HCT116 (cell line): ENCODE results near the gene PACSIN2. TPM values are rescaled to one million over a fixed set of nuclear protein-coding genes. Genes with fewer than 3 reads are reported as not detected.

Source experiments
- ATAC-seq: fragments of 200-7000 bp; cut with Tn5 transposase; 2 replicates; pipeline ENCODE4 v1.9.1; 2020; ENCODE audit warnings: mild to moderate bottlenecking, moderate library complexity
- BruUV-seq: library from RNA; stranded (reverse); fragments of 400-500 nt; replicated peaks from 2 replicates; lab custom pipeline; 2021; lab: Mats Ljungman, UMichigan
- CTCF ChIA-PET: fragments of 300-600 bp; sonication (Branson Sonifier 250); formaldehyde crosslinking; loops from one replicate; lab custom pipeline; 2021; ENCODE audit warnings: antibody characterized with exemption; lab: Charles Lee
- POLR2A ChIA-PET: fragments of 300-600, 350-600 bp; sonication (Branson Sonifier 250); formaldehyde crosslinking; loops from one replicate; lab custom pipeline; 2021; ENCODE audit warnings: antibody characterized with exemption; lab: Charles Lee
- RAD21 ChIA-PET, 2 experiments: fragments of 300-600 bp; sonication (Branson Sonifier 250); formaldehyde crosslinking; loops; one replicate each; lab custom pipeline; 2023; ENCODE audit warnings: low total read pairs in 2 of 2; ENCODE audit not compliant: uncharacterized antibody in 2 of 2, unreplicated experiment in 2 of 2, low non-redundant PET in 1 of 2; lab: Charles Lee
- DNase-seq: peaks from one replicate; pipeline ENCODE4 v3.0.0-alpha.2; 2010; ENCODE audit warnings: low read depth, low spot score
- H2AFZ ChIP-seq: fragments of 200-600 bp; shearing (Covaris generic), sonication (generic); 2 replicates; pipeline ENCODE4 v1.6.1; 2017; ENCODE audit warnings: low read depth, mixed run types, mixed read lengths, antibody characterized with exemption, low read length; ENCODE audit not compliant: poor library complexity, severe bottlenecking
- H3K27ac ChIP-seq: 2 replicates; pipeline ENCODE4 v1.5.1; 2012; ENCODE audit warnings: low read depth, low read length
- H3K27me3 ChIP-seq: fragments of 200-600 bp; sonication (generic); 2 replicates; pipeline ENCODE4 v1.6.1; 2016; ENCODE audit warnings: mixed run types, low read length, mixed read lengths; ENCODE audit not compliant: insufficient read depth
- H3K36me3 ChIP-seq, 2 experiments: fragments of 200-500 bp in 1 of 2; fragments of 200-600 bp in 1 of 2; sonication (Bioruptor generic) in 1 of 2; sonication (generic) in 1 of 2; 2 replicates each; pipeline versions ENCODE4 v1.5.1 to v1.6.1; 2014 to 2016; ENCODE audit warnings: low read length in 2 of 2, inconsistent platforms in 1 of 2, mixed read lengths in 1 of 2, mixed run types in 1 of 2; ENCODE audit not compliant: insufficient read depth in 2 of 2, control insufficient read depth in 1 of 2
- H3K4me1 ChIP-seq, 2 experiments: fragments of 200-600 bp in 1 of 2; sonication (generic) in 1 of 2; 2 replicates each; pipeline versions ENCODE4 v1.5.1 to v1.6.1; 2012 to 2017; ENCODE audit warnings: low read length in 2 of 2, inconsistent platforms in 1 of 2, mild to moderate bottlenecking in 1 of 2, mixed read lengths in 1 of 2, mixed run types in 1 of 2, moderate library complexity in 1 of 2; ENCODE audit not compliant: insufficient read depth in 2 of 2, control insufficient read depth in 1 of 2
- H3K4me2 ChIP-seq: fragments of 200-600 bp; sonication (generic); 2 replicates; pipeline ENCODE4 v1.6.1; 2017; ENCODE audit warnings: mixed run types, low read length, mixed read lengths
- H3K4me3 ChIP-seq, 2 experiments: fragments of 200-600 bp in 1 of 2; sonication (generic) in 1 of 2; replicated peaks in 1 of 2; 2 replicates each; pipeline ENCODE4 v1.5.1; 2011 to 2016; ENCODE audit warnings: low read length in 2 of 2, control low read depth in 1 of 2, low read depth in 1 of 2, mild to moderate bottlenecking in 1 of 2, mixed read lengths in 1 of 2, mixed run types in 1 of 2
- H3K79me2 ChIP-seq: fragments of 200-600 bp; sonication (generic); 2 replicates; pipeline ENCODE4 v1.6.1; 2017; ENCODE audit warnings: mild to moderate bottlenecking, mixed run types, low read length, moderate library complexity, mixed read lengths; ENCODE audit not compliant: insufficient read depth
- H3K9ac ChIP-seq: fragments of 200-600 bp; sonication (generic); 2 replicates; pipeline ENCODE4 v1.6.1; 2016; ENCODE audit warnings: low read length, mixed read lengths
- H3K9me2 ChIP-seq: fragments of 200-600 bp; sonication (generic), shearing (Covaris generic); 2 replicates; pipeline ENCODE4 v1.6.1; 2017; ENCODE audit warnings: mixed run types, mild to moderate bottlenecking, moderate library complexity; ENCODE audit not compliant: insufficient read depth
- H3K9me3 ChIP-seq, 2 experiments: fragments of 200-500 bp in 1 of 2; fragments of 200-600 bp in 1 of 2; sonication (Bioruptor generic) in 1 of 2; sonication (generic) in 1 of 2; 2 replicates each; pipeline ENCODE4 v1.6.1; 2014 to 2017; ENCODE audit warnings: low read length in 2 of 2, mixed read lengths in 2 of 2, inconsistent platforms in 1 of 2, low read depth in 1 of 2, mild to moderate bottlenecking in 1 of 2, mixed run types in 1 of 2, moderate library complexity in 1 of 2; ENCODE audit not compliant: control insufficient read depth in 1 of 2, insufficient read depth in 1 of 2
- H4K20me1 ChIP-seq: fragments of 200-600 bp; sonication (generic), shearing (Covaris generic); 2 replicates; pipeline ENCODE4 v1.6.1; 2017; ENCODE audit warnings: mixed run types, mild to moderate bottlenecking, moderate library complexity; ENCODE audit not compliant: insufficient read depth
- EGR1 ChIP-seq: IDR thresholded peaks from 2 replicates; pipeline ENCODE4 v1.6.1; 2012; ENCODE audit warnings: low read depth
- EZH2 ChIP-seq: fragments of 200-600 bp; sonication (generic); IDR thresholded peaks from 2 replicates; pipeline ENCODE4 v1.6.1; 2017; ENCODE audit warnings: antibody characterized with exemption, mixed run types
- RAD21 ChIP-seq: IDR thresholded peaks from 2 replicates; pipeline ENCODE4 v1.6.1; 2012; ENCODE audit warnings: low read depth, mild to moderate bottlenecking
- REST ChIP-seq: IDR thresholded peaks from 2 replicates; pipeline ENCODE4 v1.6.1; 2012; ENCODE audit warnings: low read depth
- SRF ChIP-seq: IDR thresholded peaks from 2 replicates; pipeline ENCODE4 v1.6.1; 2012; ENCODE audit warnings: low read depth
- YY1 ChIP-seq: IDR thresholded peaks from 2 replicates; pipeline ENCODE4 v1.6.1; 2011; ENCODE audit warnings: low read length, low read depth, moderate library complexity, mild to moderate bottlenecking; ENCODE audit not compliant: insufficient replicate concordance; ENCODE audit errors: extremely low read depth
- ZNF274 ChIP-seq: fragments of 200-500 bp; sonication (Bioruptor generic); IDR thresholded peaks from 2 replicates; pipeline ENCODE4 v1.6.1; 2014; ENCODE audit warnings: mild to moderate bottlenecking, low read depth, low read length, inconsistent platforms
- intact Hi-C: fragments of 100-400 bp; cut with micrococcal nuclease; formaldehyde crosslinking; loops from 2 replicates; pipeline ENCODE4 v1.10.0; 2022
- total RNA-seq: library from RNA; stranded (reverse); gene quantifications from one replicate; pipeline ENCODE4 v1.2.1, GENCODE V29; 2021; ENCODE audit not compliant: unreplicated experiment
- TF ChIP-seq, protein P1 (sequence below): IDR thresholded peaks from 2 replicates; pipeline ENCODE4 v1.6.1; 2012

The PACSIN2 gene
- total RNA-seq, 1 experiment from 2014 or later: 48.2 TPM

- no peak for TF ChIP-seq ZNF274
- no peak for TF ChIP-seq RAD21
- TF ChIP-seq, protein P1, sequence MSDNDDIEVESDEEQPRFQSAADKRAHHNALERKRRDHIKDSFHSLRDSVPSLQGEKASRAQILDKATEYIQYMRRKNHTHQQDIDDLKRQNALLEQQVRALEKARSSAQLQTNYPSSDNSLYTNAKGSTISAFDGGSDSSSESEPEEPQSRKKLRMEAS: no peak
- TF ChIP-seq, all 23 proteins: peak for 0
Measured at GRCh38 chr22:43038325-43038724, 23.4 kb upstream of the PACSIN2 start (continued).

DNA sequence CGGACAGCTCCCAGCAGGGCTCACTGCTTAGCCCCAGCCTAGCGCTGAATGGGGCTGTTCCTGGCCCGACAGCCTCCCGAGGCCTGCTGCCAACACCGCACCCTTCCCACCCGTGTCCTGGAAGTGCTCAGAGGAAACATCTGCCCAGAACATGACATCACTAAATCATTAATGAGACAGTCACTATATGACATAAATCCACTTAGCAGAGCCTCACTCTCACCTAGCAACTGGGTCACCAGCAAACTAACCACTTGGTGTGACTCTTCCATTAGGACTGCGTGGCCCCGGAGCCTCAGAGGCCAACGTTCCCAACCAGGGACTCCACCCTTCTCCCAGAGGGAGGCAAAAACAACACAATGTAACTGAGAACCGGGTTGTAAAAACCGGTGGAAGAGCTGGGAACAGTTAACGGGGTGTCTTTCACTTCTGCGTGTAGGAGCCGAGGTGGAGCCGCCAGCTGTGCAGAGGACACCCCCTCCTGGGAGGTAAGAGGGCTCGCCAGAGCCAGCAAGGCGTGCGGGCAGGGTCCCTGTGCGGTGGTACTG, 21.4 kb upstream of the PACSIN2 start:
- ChIA-PET CTCF (no interaction called here), POLR2A (no interaction called here)
- intact Hi-C loops: no loop called here

More for the DNA sequence above, 21.4 kb upstream of the PACSIN2 start:
- RAD21 ChIA-PET: no interaction called here
- Histone ChIP-seq H3K9ac (no peak overlapping the region), H3K27ac (no peak overlapping the region), H3K9me3 (no peaks in the 10 kb centered on the region), H3K4me2 (no peak overlapping the region), H2AFZ (no peak overlapping the region), H3K36me3 (no peaks in the 10 kb centered on the region), H3K9me2 (no peaks in the 10 kb centered on the region), H3K79me2 (no peaks in the 10 kb centered on the region), H3K27me3 (no peaks in the 10 kb centered on the region)
- DNase-seq (no peak), ATAC-seq (no peak)
- no peak for TF ChIP-seq REST
- no peak for TF ChIP-seq SRF
- TF ChIP-seq EZH2: no peak
- no peak for TF ChIP-seq YY1
- TF ChIP-seq EGR1: no peak
- TF ChIP-seq, all 23 proteins: peak for 0
- no peaks in the 10 kb centered on the region for H4K20me1 ChIP-seq
- no peak overlapping the region for H3K4me3 ChIP-seq
- peaks cover 9 to 19% of the 10 kb centered on the region in 2 experiments for H3K4me1 ChIP-seq
- no TSS peak for BruUV-seq
